ENCODE data around the gene NPVF. TPM values are rescaled to one million over a fixed set of nuclear protein-coding genes. Genes with fewer than 3 reads are reported as not detected.

The NPVF gene
- total and polyA plus RNA-seq, 12 donors, result not detected

DNA sequence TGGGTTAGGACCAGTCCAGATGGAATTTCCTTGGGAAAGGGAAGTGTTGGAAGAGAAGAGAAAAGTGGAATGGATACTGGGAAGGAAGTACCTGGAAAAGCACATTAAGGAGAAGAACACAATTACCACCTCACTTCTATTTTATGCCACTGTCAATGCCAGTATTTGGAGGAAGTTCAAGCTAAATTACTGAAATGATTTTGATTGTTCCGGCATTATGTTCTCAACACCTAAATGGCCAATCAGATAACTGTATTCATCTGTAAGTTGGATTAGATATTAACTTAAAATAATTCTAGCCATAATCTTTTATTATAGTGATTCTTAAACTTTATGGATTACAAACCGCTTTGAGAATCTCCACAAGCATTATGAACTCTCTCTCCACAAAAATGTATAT lies 7.3 kb downstream of the NPVF start:
- Histone ChIP-seq H3K4me3 (no peak overlapping the region), H3K4me1 (no peaks in the 10 kb centered on the region), H3K36me3 (no peaks in the 10 kb centered on the region), H3K27me3 (peaks cover 0 to 38% (median 24%) of the 10 kb centered on the region in 7 donors), H3K27ac (no peak overlapping the region), H3K9me3 (no peaks in the 10 kb centered on the region)
- ATAC-seq (no peak), DNase-seq (no peak)
- 92 to 93% methylated on average over 2 of the region's 2 CpGs for WGBS, 2 donors
- intact Hi-C loops (cut with DNase I), result no loop called here
- TF ChIP-seq, protein P1, sequence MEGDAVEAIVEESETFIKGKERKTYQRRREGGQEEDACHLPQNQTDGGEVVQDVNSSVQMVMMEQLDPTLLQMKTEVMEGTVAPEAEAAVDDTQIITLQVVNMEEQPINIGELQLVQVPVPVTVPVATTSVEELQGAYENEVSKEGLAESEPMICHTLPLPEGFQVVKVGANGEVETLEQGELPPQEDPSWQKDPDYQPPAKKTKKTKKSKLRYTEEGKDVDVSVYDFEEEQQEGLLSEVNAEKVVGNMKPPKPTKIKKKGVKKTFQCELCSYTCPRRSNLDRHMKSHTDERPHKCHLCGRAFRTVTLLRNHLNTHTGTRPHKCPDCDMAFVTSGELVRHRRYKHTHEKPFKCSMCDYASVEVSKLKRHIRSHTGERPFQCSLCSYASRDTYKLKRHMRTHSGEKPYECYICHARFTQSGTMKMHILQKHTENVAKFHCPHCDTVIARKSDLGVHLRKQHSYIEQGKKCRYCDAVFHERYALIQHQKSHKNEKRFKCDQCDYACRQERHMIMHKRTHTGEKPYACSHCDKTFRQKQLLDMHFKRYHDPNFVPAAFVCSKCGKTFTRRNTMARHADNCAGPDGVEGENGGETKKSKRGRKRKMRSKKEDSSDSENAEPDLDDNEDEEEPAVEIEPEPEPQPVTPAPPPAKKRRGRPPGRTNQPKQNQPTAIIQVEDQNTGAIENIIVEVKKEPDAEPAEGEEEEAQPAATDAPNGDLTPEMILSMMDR (IDR thresholded peaks at IDR 0.05), result no peak

DNA sequence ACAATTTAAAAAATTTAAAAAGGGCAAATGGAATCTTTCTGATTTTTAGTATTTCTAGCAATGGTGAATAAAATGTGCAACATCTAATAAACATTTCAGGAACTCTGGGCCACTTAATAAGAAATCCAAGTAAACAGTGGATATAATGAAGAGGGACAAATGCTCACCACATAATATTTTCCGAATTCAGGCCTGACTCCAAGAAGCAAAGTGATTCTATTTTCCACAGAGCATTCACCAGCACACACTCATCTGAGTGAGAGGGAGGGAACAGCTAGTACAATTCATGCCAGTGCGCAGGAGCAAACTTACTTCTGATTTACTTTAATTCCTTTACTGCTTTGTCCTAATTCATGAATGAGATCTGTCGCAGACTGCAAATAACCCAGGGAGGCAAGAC lies 10.1 kb downstream of the NPVF start:
- H3K4me3 ChIP-seq, result no peak overlapping the region
- no peak for DNase-seq
- H3K27me3 ChIP-seq, result peaks cover 0 to 33% (median 8%) of the 10 kb centered on the region in 7 donors
- ATAC-seq, result no peak
- no peaks in the 10 kb centered on the region for H3K36me3 ChIP-seq
- no peaks in the 10 kb centered on the region for H3K9me3 ChIP-seq
- no peaks in the 10 kb centered on the region for H3K4me1 ChIP-seq
- TF ChIP-seq, protein P1 (IDR thresholded peaks at IDR 0.05), result no peak
- 90 to 93% methylated on average over 3 of the region's 3 CpGs for WGBS, 2 donors
- H3K27ac ChIP-seq, result no peak overlapping the region
- intact Hi-C loops (cut with DNase I), result no loop called here

DNA sequence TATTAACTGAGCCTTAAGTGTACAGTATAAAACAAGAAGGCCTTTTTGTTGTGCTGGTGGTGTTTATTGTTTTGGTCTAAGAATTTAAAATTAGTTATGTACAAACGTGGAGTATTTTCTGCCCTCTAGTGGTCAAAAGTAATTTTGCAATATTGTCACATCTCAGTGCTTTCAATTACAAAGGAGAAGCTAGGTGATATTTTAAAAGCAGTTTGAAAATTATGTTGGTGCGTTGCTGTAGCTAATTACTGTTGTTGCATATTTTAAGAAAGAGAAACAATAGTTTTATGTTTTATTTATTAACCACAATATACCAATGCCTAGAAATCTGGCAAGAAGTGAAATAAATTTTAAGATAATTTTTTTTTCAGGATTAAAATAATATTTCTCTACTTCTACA lies 11.4 kb downstream of the NPVF start:
- DNase-seq (no peak), ATAC-seq (no peak)
- Histone ChIP-seq H3K4me3 (no peak overlapping the region), H3K36me3 (no peaks in the 10 kb centered on the region), H3K27me3 (peaks cover 0 to 35% (median 6%) of the 10 kb centered on the region in 7 donors), H3K4me1 (no peaks in the 10 kb centered on the region), H3K27ac (no peak overlapping the region), H3K9me3 (no peaks in the 10 kb centered on the region)
- 1 to 2% methylated on average over 2 of the region's 2 CpGs for WGBS, 2 donors
- TF ChIP-seq, protein P1 (IDR thresholded peaks at IDR 0.05), result peak; percentile 68 to 85 (median 80)
- intact Hi-C loops (cut with DNase I), result no loop called here

DNA sequence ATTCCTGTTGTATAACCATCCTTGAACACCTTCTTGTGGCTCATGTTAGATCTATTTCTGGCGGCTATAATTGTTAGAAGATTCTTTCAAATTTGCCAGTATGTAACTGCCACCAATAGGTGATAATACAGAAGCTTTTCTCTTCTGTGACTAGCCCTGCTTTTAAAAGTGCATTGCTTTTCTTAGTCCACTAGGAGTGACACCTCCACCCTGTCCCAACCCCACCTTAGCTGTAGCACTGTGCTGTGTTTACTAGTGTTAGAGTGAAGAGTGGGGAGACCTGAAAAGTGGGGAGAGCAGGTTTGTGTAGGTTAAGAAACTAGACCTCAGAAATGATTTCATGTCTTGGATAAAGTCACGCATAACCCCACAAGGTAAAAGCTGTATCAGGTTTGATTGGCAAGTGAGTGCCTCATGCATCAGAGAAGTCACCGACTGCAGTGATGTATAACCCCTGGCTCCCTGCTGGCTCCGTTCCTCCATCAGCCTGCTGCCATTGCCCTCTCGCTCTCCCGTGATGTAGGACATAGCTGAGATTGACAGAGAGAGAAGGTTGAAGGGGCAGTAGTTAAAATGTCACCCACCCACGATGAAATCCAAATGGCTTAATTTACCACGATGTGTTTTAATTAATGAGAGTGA lies 12.5 kb downstream of the NPVF start:
- Histone ChIP-seq H3K27ac (no peak overlapping the region), H3K36me3 (no peaks in the 10 kb centered on the region), H3K4me3 (no peak overlapping the region), H3K27me3 (peaks cover 0 to 30% (median 6%) of the 10 kb centered on the region in 7 donors), H3K9me3 (no peaks in the 10 kb centered on the region), H3K4me1 (no peaks in the 10 kb centered on the region)
- TF ChIP-seq, protein P1 (IDR thresholded peaks at IDR 0.05), result no peak
- 68 to 72% methylated on average over 8 of the region's 8 CpGs for WGBS, 2 donors
- ATAC-seq, result no peak
- intact Hi-C loops (cut with DNase I), result no loop called here
- DNase-seq, result no peak
